PFSK-1 (cell line): ENCODE data around the gene RBBP8.

Experiments
- FOXP2 ChIP-seq: optimal IDR thresholded peaks from 2 replicates; pipeline ENCODE3; 2011; ENCODE audit warnings: borderline replicate concordance, control low read depth, inconsistent platforms; ENCODE audit not compliant: insufficient read depth; ENCODE audit errors: extremely low read length, extremely low read depth
- POLR2AphosphoS5 ChIP-seq: IDR thresholded peaks from 2 replicates; pipeline ENCODE4 v1.6.1; 2012; ENCODE audit warnings: low read depth, mild to moderate bottlenecking, control low read depth, low read length, moderate library complexity
- REST ChIP-seq, 2 experiments: IDR thresholded peaks; 2 replicates each; pipeline versions ENCODE4 v1.6.1 to v1.8.0; 2011 to 2012; ENCODE audit warnings: low read depth in 2 of 2, low read length in 2 of 2, control low read depth in 1 of 2, inconsistent platforms in 1 of 2, mild to moderate bottlenecking in 1 of 2, moderate library complexity in 1 of 2; ENCODE audit not compliant: insufficient read depth in 1 of 2
- SIN3A ChIP-seq: IDR thresholded peaks from 2 replicates; pipeline ENCODE4 v1.6.1; 2012; ENCODE audit warnings: mild to moderate bottlenecking, low read length, moderate library complexity, borderline replicate concordance; ENCODE audit not compliant: insufficient read depth
- TAF1 ChIP-seq: IDR thresholded peaks from 2 replicates; pipeline ENCODE4 v1.6.1; 2012; ENCODE audit warnings: low read length, control low read depth, borderline replicate concordance; ENCODE audit not compliant: insufficient read depth

RBBP8 gene

GRCh38 chr18:22983175-22983574 lies 50.0 kb downstream of the RBBP8 start:
- TF ChIP-seq SIN3A (no peak), FOXP2 (no peak), POLR2AphosphoS5 (no peak), REST (IDR thresholded peaks at IDR 0.05; ENCODE audit: insufficient read depth in 1 of 2, low read depth in 2 of 2, low read length in 2 of 2) (no peak), TAF1 (no peak)

GRCh38 chr18:22985250-22985649 lies 52.1 kb downstream of the RBBP8 start:
- no peak for TF ChIP-seq FOXP2
- TF ChIP-seq REST (IDR thresholded peaks at IDR 0.05; ENCODE audit: insufficient read depth in 1 of 2, low read depth in 2 of 2, low read length in 2 of 2): no peak
- TF ChIP-seq POLR2AphosphoS5: no peak
- TF ChIP-seq TAF1: no peak
- TF ChIP-seq SIN3A: no peak

- TF ChIP-seq SIN3A: no peak
- TF ChIP-seq FOXP2: no peak
- TF ChIP-seq POLR2AphosphoS5: no peak
- no peak for TF ChIP-seq REST (IDR thresholded peaks at IDR 0.05; ENCODE audit: insufficient read depth in 1 of 2, low read depth in 2 of 2, low read length in 2 of 2)
- TF ChIP-seq TAF1: no peak
These were observed 54.5 kb downstream of the RBBP8 start for GRCh38 chr18:22987547-22988189.

- TF ChIP-seq TAF1: no peak
These were observed 55.1 kb downstream of the RBBP8 start for GRCh38 chr18:22988208-22988607.

- TF ChIP-seq FOXP2 (no peak), REST (IDR thresholded peaks at IDR 0.05; ENCODE audit: insufficient read depth in 1 of 2, low read depth in 2 of 2, low read length in 2 of 2) (no peak), POLR2AphosphoS5 (no peak)
These were observed 65.2 kb downstream of the RBBP8 start for GRCh38 chr18:22998344-22998743.
